Lower leg skin (tissue), 4 donors: Measurements from ENCODE around the gene PLXNA2. TPM values are rescaled to one million over a fixed set of nuclear protein-coding genes. Genes with fewer than 3 reads are reported as not detected.

Source experiments
- DNase-seq, 2 donors: peaks; one replicate each; pipeline ENCODE4 v3.0.0-alpha.2; 2019; ENCODE audit warnings: low spot score in 2 of 2
- H3K4me3 ChIP-seq: fragments of 200-600 bp; sonication (generic); 2 replicates; pipeline ENCODE4 v1.5.1; 2017; ENCODE audit warnings: mild to moderate bottlenecking, low read depth; ENCODE audit not compliant: poor library complexity, severe bottlenecking
- CTCF ChIP-seq, 3 donors: fragments of 450-650 bp; IDR thresholded peaks; one replicate each; pipeline ENCODE4 v1.5.1; 2016; ENCODE audit warnings: antibody characterized with exemption in 3 of 3, mild to moderate bottlenecking in 3 of 3, moderate library complexity in 2 of 3
- POLR2A ChIP-seq, 2 donors: fragments of 450-650 bp; IDR thresholded peaks; one replicate each; pipeline ENCODE4 v1.6.1; 2016 to 2017; ENCODE audit warnings: antibody characterized with exemption in 2 of 2, mild to moderate bottlenecking in 1 of 2, moderate library complexity in 1 of 2
- WGBS, 2 donors: methylation state at CpG; one replicate each; pipeline ENCODE4 v1.1.5; 2018; 5-methylcytosine and 5-hydroxymethylcytosine counted together
- intact Hi-C: fragments of 100-400 bp; cut with DNase I; formaldehyde crosslinking; loops from one replicate; pipeline ENCODE4 v1.15.0; 2023; ENCODE audit warnings: low total_unique reads
- total RNA-seq, 4 donors: library from RNA; depleted of rRNA; stranded (reverse); fragments of >200 nt; gene quantifications; one replicate each; pipeline ENCODE4 v1.1.0, GENCODE V29; 2016

The PLXNA2 gene
- total RNA-seq, 4 donors from 2014 or later: 27.4 to 44.2 (median 36.9) TPM

GRCh38 chr1:208275083-208275482 lies 30.9 kb upstream of the PLXNA2 start:
- intact Hi-C loops: no loop called here
- WGBS, 2 donors: 71 to 79% methylated on average over 2 of the region's 2 CpGs
- no peak for TF ChIP-seq POLR2A (IDR thresholded peaks at IDR 0.05)
- no peak for TF ChIP-seq CTCF (IDR thresholded peaks at IDR 0.05)
- H3K4me3 ChIP-seq: no peak overlapping the region
- DNase-seq: no peak

- DNase-seq: no peak
- intact Hi-C loops: no loop called here
- no peak overlapping the region for H3K4me3 ChIP-seq
- 75 to 81% methylated on average over 6 of the region's 6 CpGs for WGBS, 2 donors
- TF ChIP-seq CTCF (IDR thresholded peaks at IDR 0.05) (no peak), POLR2A (IDR thresholded peaks at IDR 0.05) (no peak)
Measured at GRCh38 chr1:208273386-208274017, 29.3 kb upstream of the PLXNA2 start.

- intact Hi-C loops: no loop called here
- WGBS, 2 donors: 67 to 92% methylated on average over 1 of the region's 1 CpG
- no peak for TF ChIP-seq CTCF (IDR thresholded peaks at IDR 0.05)
- no peak overlapping the region for H3K4me3 ChIP-seq
- DNase-seq: no peak
Measured at GRCh38 chr1:208272713-208273112, 28.5 kb upstream of the PLXNA2 start.

- TF ChIP-seq POLR2A (IDR thresholded peaks at IDR 0.05) (no peak), CTCF (IDR thresholded peaks at IDR 0.05) (no peak)
- no peak for DNase-seq
- intact Hi-C loops: no loop called here
- H3K4me3 ChIP-seq: no peak overlapping the region
- WGBS, 2 donors: 75 to 81% methylated on average over 2 of the region's 2 CpGs
Measured at GRCh38 chr1:208272311-208272710, 28.1 kb upstream of the PLXNA2 start.

- 82% methylated on average over 3 of the region's 3 CpGs for WGBS, 2 donors
- no peak for TF ChIP-seq POLR2A (IDR thresholded peaks at IDR 0.05)
- TF ChIP-seq CTCF (IDR thresholded peaks at IDR 0.05): no peak
Measured at GRCh38 chr1:208271236-208271635, 27.1 kb upstream of the PLXNA2 start.

GRCh38 chr1:208270651-208271141 lies 26.5 kb upstream of the PLXNA2 start:
- 57 to 76% methylated on average over 2 of the region's 2 CpGs for whole genome bisulfite sequencing, 2 donors
- H3K4me3 ChIP-seq: no peak overlapping the region
- DNase-seq: no peak
- TF ChIP-seq CTCF (IDR thresholded peaks at IDR 0.05) (no peak), POLR2A (IDR thresholded peaks at IDR 0.05) (no peak)
- intact Hi-C loops: no loop called here

More at GRCh38 chr1:208271236-208271635, 27.1 kb upstream of the PLXNA2 start:
- DNase-seq: no peak
- intact Hi-C loops: no loop called here
- H3K4me3 ChIP-seq: no peak overlapping the region
